Myocyte (in vitro differentiated cells): ENCODE results near the gene MAPKAPK3. TPM values are rescaled to one million over a fixed set of nuclear protein-coding genes. Genes with fewer than 3 reads are reported as not detected.
A peak's percentile ranks its signal among the peaks of the same experiment; 100 is the strongest.

Experiments used
- DNase-seq: peaks from one replicate; pipeline ENCODE4 v3.0.0-alpha.2; 2012; ENCODE audit warnings: low read depth
- total RNA-seq: library from RNA; depleted of rRNA; stranded (reverse); fragments of >200 nt; gene quantifications from 2 replicates; pipeline ENCODE4 v1.2.3, GENCODE V29; 2014

MAPKAPK3 gene
- total RNA-seq, 1 donor from 2014 or later = 91.0 TPM

- DNase-seq = no peak
These were observed 29.6 kb upstream of the MAPKAPK3 start for GRCh38 chr3:50587373-50587772.

- DNase-seq = no peak
These were observed 28.9 kb upstream of the MAPKAPK3 start for GRCh38 chr3:50587806-50588758.

- DNase-seq = peak; percentile 14
These were observed 28.1 kb upstream of the MAPKAPK3 start for GRCh38 chr3:50588759-50589433.

GRCh38 chr3:50591196-50591741 is 25.7 kb upstream of the MAPKAPK3 start:
- no peak for DNase-seq

GRCh38 chr3:50592568-50592967 is 24.4 kb upstream of the MAPKAPK3 start:
- no peak for DNase-seq

GRCh38 chr3:50594253-50594785 is 22.6 kb upstream of the MAPKAPK3 start:
- no peak for DNase-seq

- no peak for DNase-seq
These were observed 17.7 kb upstream of the MAPKAPK3 start for GRCh38 chr3:50599115-50599715.

- DNase-seq = peak; percentile 57
These were observed 17.2 kb upstream of the MAPKAPK3 start for GRCh38 chr3:50599716-50600118.

- DNase-seq = no peak
These were observed 16.7 kb upstream of the MAPKAPK3 start for GRCh38 chr3:50600141-50600753.

- peak; percentile 97 for DNase-seq
These were observed 15.9 kb upstream of the MAPKAPK3 start for GRCh38 chr3:50600841-50601591.

GRCh38 chr3:50602595-50603191 is 14.3 kb upstream of the MAPKAPK3 start:
- DNase-seq = no peak

GRCh38 chr3:50603261-50604109 is 13.5 kb upstream of the MAPKAPK3 start:
- no peak for DNase-seq

GRCh38 chr3:50604110-50604621 is 12.8 kb upstream of the MAPKAPK3 start:
- no peak for DNase-seq

- no peak for DNase-seq
These were observed 12.0 kb upstream of the MAPKAPK3 start for GRCh38 chr3:50604628-50605588.

- no peak for DNase-seq
These were observed 11.0 kb upstream of the MAPKAPK3 start for GRCh38 chr3:50605901-50606326.

- no peak for DNase-seq
These were observed 10.4 kb upstream of the MAPKAPK3 start for GRCh38 chr3:50606596-50606995.
